DND-41 (cell line): Measurements from ENCODE around the gene STAT4.

Experiments used
- ATAC-seq: fragments of 200-7000 bp; cut with Tn5 transposase; 3 replicates; pipeline ENCODE4 v1.9.1; 2021; ENCODE audit warnings: low read depth; ENCODE audit not compliant: insufficient read depth
- DNase-seq: peaks from one replicate; pipeline ENCODE4 v3.0.0-alpha.2; 2020
- H2AFZ ChIP-seq: 2 replicates; pipeline ENCODE4 v1.6.0; 2012; ENCODE audit warnings: low read depth, low read length
- H3K27ac ChIP-seq: 2 replicates; pipeline ENCODE4 v1.5.1; 2012; ENCODE audit warnings: low read length, inconsistent platforms
- H3K27me3 ChIP-seq: fragments of 200-600 bp; sonication (generic); 2 replicates; pipeline ENCODE4 v1.6.0; 2012; ENCODE audit warnings: low read length, mild to moderate bottlenecking, inconsistent platforms; ENCODE audit not compliant: insufficient read depth, poor library complexity
- H3K36me3 ChIP-seq: 2 replicates; pipeline ENCODE4 v1.5.1; 2012; ENCODE audit warnings: low read length, inconsistent platforms; ENCODE audit not compliant: insufficient read depth
- H3K4me1 ChIP-seq: 2 replicates; pipeline ENCODE4 v1.5.1; 2012; ENCODE audit warnings: mild to moderate bottlenecking, low read length; ENCODE audit not compliant: insufficient read depth
- H3K4me2 ChIP-seq: 2 replicates; pipeline ENCODE4 v1.6.0; 2012; ENCODE audit warnings: mild to moderate bottlenecking, moderate library complexity, low read length, inconsistent platforms; ENCODE audit not compliant: insufficient read depth
- H3K4me3 ChIP-seq, 2 experiments: fragments of 200-600 bp in 1 of 2; shearing (Covaris generic) in 1 of 2; 2 replicates each; pipeline ENCODE4 v1.5.1; 2012 to 2016; ENCODE audit warnings: inconsistent platforms in 2 of 2, low read length in 2 of 2, mild to moderate bottlenecking in 2 of 2, low read depth in 1 of 2, moderate library complexity in 1 of 2
- H3K79me2 ChIP-seq: 2 replicates; pipeline ENCODE4 v1.6.0; 2012; ENCODE audit warnings: low read length, inconsistent platforms; ENCODE audit not compliant: insufficient read depth
- H3K9ac ChIP-seq: 2 replicates; pipeline ENCODE4 v1.6.0; 2012; ENCODE audit warnings: low read depth, mild to moderate bottlenecking, inconsistent platforms, low read length, moderate library complexity
- H3K9me3 ChIP-seq: 2 replicates; pipeline ENCODE4 v1.5.1; 2012; ENCODE audit warnings: low read length, moderate library complexity, mild to moderate bottlenecking, inconsistent platforms; ENCODE audit not compliant: insufficient read depth, severe bottlenecking
- H4K20me1 ChIP-seq: 2 replicates; pipeline ENCODE4 v1.6.0; 2012; ENCODE audit warnings: low read length; ENCODE audit not compliant: insufficient read depth
- CTCF ChIP-seq: IDR thresholded peaks from 2 replicates; pipeline ENCODE4 v1.5.1; 2012; ENCODE audit warnings: borderline replicate concordance, low read length, moderate library complexity, mild to moderate bottlenecking; ENCODE audit not compliant: poor library complexity, severe bottlenecking; ENCODE audit errors: extremely low read depth
- EZH2 ChIP-seq: IDR thresholded peaks from 3 replicates; pipeline ENCODE4 v1.6.1; 2012; ENCODE audit warnings: borderline replicate concordance, low read depth, mild to moderate bottlenecking, moderate library complexity, low read length, inconsistent platforms; ENCODE audit not compliant: severe bottlenecking

Gene STAT4

DNA sequence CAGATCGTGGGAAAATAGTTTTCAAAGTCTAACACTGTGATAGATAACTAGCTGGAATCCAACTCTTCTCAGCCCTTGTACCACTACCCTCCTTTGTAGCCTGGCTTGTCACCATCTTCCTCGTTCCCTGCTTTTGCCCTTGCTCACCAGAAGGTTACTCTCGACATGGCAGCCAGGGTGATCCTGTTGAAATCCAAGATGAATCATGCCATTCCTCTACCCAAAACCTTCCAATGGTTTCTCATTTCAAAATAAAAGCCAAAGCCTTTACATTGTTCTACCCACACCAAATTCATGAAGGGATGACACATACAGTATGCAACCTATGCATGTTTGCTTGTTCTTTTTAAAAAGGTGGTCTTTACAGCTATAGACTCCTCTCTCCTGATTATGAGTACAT lies 45.7 kb downstream of the STAT4 start:
- H4K20me1 ChIP-seq: no peaks in the 10 kb centered on the region
- no peaks in the 10 kb centered on the region for H3K9me3 ChIP-seq
- H3K9ac ChIP-seq: no peak overlapping the region
- ATAC-seq (no peak), DNase-seq (no peak)
- no peak overlapping the region for H2AFZ ChIP-seq
- no peaks in the 10 kb centered on the region for H3K4me1 ChIP-seq
- H3K4me3 ChIP-seq: no peak overlapping the region
- no peaks in the 10 kb centered on the region for H3K79me2 ChIP-seq
- TF ChIP-seq EZH2 (no peak), CTCF (no peak)
- no peaks in the 10 kb centered on the region for H3K36me3 ChIP-seq
- H3K27ac ChIP-seq: no peak overlapping the region
- H3K27me3 ChIP-seq: no peaks in the 10 kb centered on the region
- H3K4me2 ChIP-seq: no peak overlapping the region

DNA sequence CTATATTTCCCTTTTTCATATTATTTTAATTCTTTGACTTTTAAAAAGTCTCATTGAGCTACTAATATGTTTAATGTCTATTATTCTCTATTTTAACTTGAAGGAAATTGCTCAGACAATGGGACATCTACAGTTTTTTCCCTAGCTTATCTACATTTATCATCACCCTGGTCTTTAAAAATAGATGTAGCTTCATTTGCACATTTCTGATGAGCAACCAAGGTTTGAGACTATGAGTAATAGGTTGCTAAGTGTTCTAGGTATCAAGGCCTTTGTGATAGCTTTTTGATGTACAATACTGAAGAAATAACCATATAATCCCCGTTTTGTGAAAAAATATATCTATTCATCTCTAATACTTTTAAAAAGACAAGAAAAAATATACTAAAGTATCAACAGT lies 47.0 kb downstream of the STAT4 start:
- no peak overlapping the region for H3K4me3 ChIP-seq
- H3K27me3 ChIP-seq: no peaks in the 10 kb centered on the region
- no peak for ATAC-seq
- H3K27ac ChIP-seq: no peak overlapping the region
- no peaks in the 10 kb centered on the region for H3K4me1 ChIP-seq
- no peaks in the 10 kb centered on the region for H4K20me1 ChIP-seq
- no peak for DNase-seq
- H3K36me3 ChIP-seq: no peaks in the 10 kb centered on the region
- no peak overlapping the region for H2AFZ ChIP-seq
- H3K9ac ChIP-seq: no peak overlapping the region
- no peaks in the 10 kb centered on the region for H3K9me3 ChIP-seq
- H3K4me2 ChIP-seq: no peak overlapping the region
- TF ChIP-seq CTCF (no peak), EZH2 (no peak)
- no peaks in the 10 kb centered on the region for H3K79me2 ChIP-seq

DNA sequence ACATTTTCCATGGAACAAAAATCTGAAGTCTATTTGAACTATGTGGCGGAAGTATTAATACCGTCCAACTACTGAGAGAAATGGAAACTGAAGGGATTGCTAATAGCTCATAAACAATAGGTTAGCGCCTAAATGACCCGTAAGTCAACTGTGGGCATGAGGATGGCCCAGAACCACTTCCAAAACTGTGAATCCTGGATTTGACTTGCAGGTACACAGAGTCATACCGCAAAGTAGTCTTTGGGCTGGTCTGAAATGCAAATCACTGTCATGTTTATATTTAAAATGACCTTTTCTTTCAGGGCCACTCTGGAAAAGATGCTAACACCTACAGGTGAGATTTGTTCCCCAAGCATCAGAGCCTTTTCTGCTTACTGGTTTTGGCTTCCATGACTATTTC lies 50.6 kb downstream of the STAT4 start:
- Histone ChIP-seq H3K79me2 (no peaks in the 10 kb centered on the region), H3K4me1 (no peaks in the 10 kb centered on the region), H4K20me1 (no peaks in the 10 kb centered on the region), H3K9me3 (no peaks in the 10 kb centered on the region), H3K36me3 (no peaks in the 10 kb centered on the region), H3K27ac (no peak overlapping the region), H2AFZ (no peak overlapping the region), H3K9ac (no peak overlapping the region), H3K4me2 (no peak overlapping the region), H3K27me3 (no peaks in the 10 kb centered on the region), H3K4me3 (no peak overlapping the region)
- ATAC-seq: no peak
- DNase-seq: no peak
- no peak for TF ChIP-seq EZH2
- no peak for TF ChIP-seq CTCF

DNA sequence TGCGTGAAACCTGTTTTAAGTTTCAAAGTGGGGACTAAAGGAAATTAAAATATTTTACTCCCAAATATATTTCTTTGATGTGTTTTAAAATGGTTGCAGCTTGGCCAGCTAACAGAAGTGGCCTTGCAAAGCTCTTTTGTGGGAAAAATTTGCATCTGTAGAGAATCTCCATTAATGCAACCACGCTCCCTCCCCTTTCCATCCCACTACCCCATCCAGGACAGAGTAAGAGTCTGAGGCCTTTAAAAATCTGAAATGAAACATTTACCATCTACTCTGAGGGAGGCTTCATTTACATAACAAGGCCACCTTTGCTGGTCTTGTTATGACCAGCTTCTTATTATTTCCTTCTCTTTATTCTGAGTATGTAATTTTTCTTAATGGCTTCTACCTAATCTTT lies 63.5 kb downstream of the STAT4 start:
- Histone ChIP-seq H3K27ac (no peak overlapping the region), H3K4me1 (no peaks in the 10 kb centered on the region), H2AFZ (no peak overlapping the region), H3K79me2 (no peaks in the 10 kb centered on the region), H3K9me3 (peaks cover 6% of the 10 kb centered on the region), H3K4me2 (no peak overlapping the region), H3K36me3 (no peaks in the 10 kb centered on the region), H4K20me1 (no peaks in the 10 kb centered on the region), H3K27me3 (no peaks in the 10 kb centered on the region), H3K9ac (no peak overlapping the region), H3K4me3 (no peak overlapping the region)
- TF ChIP-seq CTCF (no peak), EZH2 (no peak)
- ATAC-seq: no peak
- no peak for DNase-seq
